Measurements from ENCODE around the gene CLDN24.

GRCh38 chr4:183300655-183301054 lies 21.6 kb downstream of the CLDN24 start:
- TF ChIP-seq CTCF (IDR thresholded peaks at IDR 0.05) (no peak), MAX (CRISPR knock-in tag; IDR thresholded peaks at IDR 0.05) (no peak), FOXJ3 (CRISPR knock-in tag; IDR thresholded peaks at IDR 0.05; ENCODE audit: borderline replicate concordance) (no peak), ARID4B (CRISPR knock-in tag; IDR thresholded peaks at IDR 0.05; ENCODE audit: borderline replicate concordance) (no peak), ZBTB43 (CRISPR knock-in tag; IDR thresholded peaks at IDR 0.05) (no peak), TEAD4 (CRISPR knock-in tag; IDR thresholded peaks at IDR 0.05) (no peak), ESRRA (CRISPR knock-in tag; IDR thresholded peaks at IDR 0.05; ENCODE audit: borderline replicate concordance) (no peak), ZNF317 (CRISPR knock-in tag; IDR thresholded peaks at IDR 0.05; ENCODE audit: borderline replicate concordance, low read depth) (no peak), ELF4 (CRISPR knock-in tag; IDR thresholded peaks at IDR 0.05; ENCODE audit: low read depth) (no peak), SP1 (CRISPR knock-in tag; conservative IDR thresholded peaks at IDR 0.05) (no peak), ETV6 (CRISPR knock-in tag; IDR thresholded peaks at IDR 0.05) (no peak), PREB (CRISPR knock-in tag; IDR thresholded peaks at IDR 0.05; ENCODE audit: borderline replicate concordance) (no peak)
